HG03064 (cell line): ENCODE results near the gene RS1.

Experiments used
- ATAC-seq: cut with Tn5 transposase; IDR thresholded peaks from one replicate; pipeline ENCODE4 v1.9.1; 2021; ENCODE audit warnings: low read depth; ENCODE audit not compliant: unreplicated experiment

The RS1 gene

GRCh38 chrX:18672008-18672407 is at the start of gene RS1:
TSS of gene RS1 (minus strand) at chrX:18672108. CDS start at chrX:18672068, 40 bp downstream.
- no peak for ATAC-seq

- no peak for ATAC-seq
Observed at GRCh38 chrX:18719852-18720251, 47.9 kb upstream of the RS1 start.

GRCh38 chrX:18714910-18715309 is 43.0 kb upstream of the RS1 start:
- no peak for ATAC-seq

- ATAC-seq, result no peak
Observed at GRCh38 chrX:18709833-18710232, 37.9 kb upstream of the RS1 start.

- no peak for ATAC-seq
Observed at GRCh38 chrX:18707426-18708049, 35.6 kb upstream of the RS1 start, which contains the start of gene PPEF1. TSS of gene PPEF1 (plus strand) at chrX:18707645. CDS start at chrX:18707781, 136 bp downstream.

GRCh38 chrX:18702362-18703195 is 30.7 kb upstream of the RS1 start:
- no peak for ATAC-seq

- ATAC-seq, result no peak
Observed at GRCh38 chrX:18701621-18702361, 29.9 kb upstream of the RS1 start.

- ATAC-seq, result no peak
Observed at GRCh38 chrX:18698737-18699650, 27.1 kb upstream of the RS1 start.

- no peak for ATAC-seq
Observed at GRCh38 chrX:18696653-18697052, 24.7 kb upstream of the RS1 start.

- no peak for ATAC-seq
Observed at GRCh38 chrX:18692541-18692940, 20.6 kb upstream of the RS1 start.

GRCh38 chrX:18691431-18691830 is 19.5 kb upstream of the RS1 start:
- no peak for ATAC-seq

GRCh38 chrX:18687856-18688495 is 16.1 kb upstream of the RS1 start:
- ATAC-seq, result no peak

GRCh38 chrX:18682979-18683387 is 11.1 kb upstream of the RS1 start:
- ATAC-seq, result no peak

GRCh38 chrX:18681996-18682395 is 10.1 kb upstream of the RS1 start:
- no peak for ATAC-seq

- ATAC-seq, result no peak
Observed at GRCh38 chrX:18677161-18677869, 5.4 kb upstream of the RS1 start.

GRCh38 chrX:18676470-18676869 is 4.6 kb upstream of the RS1 start:
- ATAC-seq, result no peak

- no peak for ATAC-seq
Observed at GRCh38 chrX:18676050-18676449, 4.1 kb upstream of the RS1 start.

- peak; percentile 72 for ATAC-seq
Observed at GRCh38 chrX:18674788-18675735, 3.2 kb upstream of the RS1 start.
